Measurements from ENCODE around the gene PPP1R7. TPM values are rescaled to one million over a fixed set of nuclear protein-coding genes. Genes with fewer than 3 reads are reported as not detected.

The PPP1R7 gene
- total and polyA plus RNA-seq, 7 donors: 44.0 to 108 (median 72.5) TPM

DNA sequence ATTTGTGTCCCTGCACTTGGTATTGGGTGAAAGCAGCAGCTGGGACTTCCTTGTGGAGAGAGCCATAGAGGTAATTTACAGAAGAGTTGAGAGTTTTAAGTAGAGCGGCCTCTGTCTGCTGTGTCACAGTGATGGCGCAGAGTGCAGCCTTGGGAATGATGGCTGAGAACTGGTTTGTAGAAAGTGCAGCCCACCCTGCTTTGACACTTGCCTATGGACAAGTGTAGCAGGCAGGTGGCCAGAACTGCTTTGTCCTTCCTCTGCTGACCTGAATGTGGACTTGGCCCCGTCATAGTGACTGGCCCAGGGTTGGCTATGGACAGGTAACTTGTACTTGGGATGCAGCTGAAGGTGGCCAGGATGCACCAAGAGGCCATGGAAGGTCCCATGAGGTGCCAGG, 31.9 kb downstream of the PPP1R7 start:
- H3K27me3 ChIP-seq (ENCODE audit: insufficient read depth in 3 of 3, low read length in 2 of 3): no peaks in the 10 kb centered on the region
- TF ChIP-seq, protein P1, sequence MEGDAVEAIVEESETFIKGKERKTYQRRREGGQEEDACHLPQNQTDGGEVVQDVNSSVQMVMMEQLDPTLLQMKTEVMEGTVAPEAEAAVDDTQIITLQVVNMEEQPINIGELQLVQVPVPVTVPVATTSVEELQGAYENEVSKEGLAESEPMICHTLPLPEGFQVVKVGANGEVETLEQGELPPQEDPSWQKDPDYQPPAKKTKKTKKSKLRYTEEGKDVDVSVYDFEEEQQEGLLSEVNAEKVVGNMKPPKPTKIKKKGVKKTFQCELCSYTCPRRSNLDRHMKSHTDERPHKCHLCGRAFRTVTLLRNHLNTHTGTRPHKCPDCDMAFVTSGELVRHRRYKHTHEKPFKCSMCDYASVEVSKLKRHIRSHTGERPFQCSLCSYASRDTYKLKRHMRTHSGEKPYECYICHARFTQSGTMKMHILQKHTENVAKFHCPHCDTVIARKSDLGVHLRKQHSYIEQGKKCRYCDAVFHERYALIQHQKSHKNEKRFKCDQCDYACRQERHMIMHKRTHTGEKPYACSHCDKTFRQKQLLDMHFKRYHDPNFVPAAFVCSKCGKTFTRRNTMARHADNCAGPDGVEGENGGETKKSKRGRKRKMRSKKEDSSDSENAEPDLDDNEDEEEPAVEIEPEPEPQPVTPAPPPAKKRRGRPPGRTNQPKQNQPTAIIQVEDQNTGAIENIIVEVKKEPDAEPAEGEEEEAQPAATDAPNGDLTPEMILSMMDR (IDR thresholded peaks at IDR 0.05): no peak
- H3K36me3 ChIP-seq (ENCODE audit: insufficient read depth in 1 of 2, low read depth in 1 of 2): peaks cover 0 to 40% of the 10 kb centered on the region in 2 donors
- 94 to 99% (median 98%) methylated on average over 3 of the region's 3 CpGs for WGBS, 3 donors
- no peaks in the 10 kb centered on the region for H3K4me1 ChIP-seq
- no peaks in the 10 kb centered on the region for H3K9me3 ChIP-seq
- intact Hi-C loops (cut with DNase I): no loop called here
- no peak overlapping the region for H3K4me3 ChIP-seq
- no peak overlapping the region for H3K27ac ChIP-seq
- DNase-seq (no peak), ATAC-seq (no peak)

DNA sequence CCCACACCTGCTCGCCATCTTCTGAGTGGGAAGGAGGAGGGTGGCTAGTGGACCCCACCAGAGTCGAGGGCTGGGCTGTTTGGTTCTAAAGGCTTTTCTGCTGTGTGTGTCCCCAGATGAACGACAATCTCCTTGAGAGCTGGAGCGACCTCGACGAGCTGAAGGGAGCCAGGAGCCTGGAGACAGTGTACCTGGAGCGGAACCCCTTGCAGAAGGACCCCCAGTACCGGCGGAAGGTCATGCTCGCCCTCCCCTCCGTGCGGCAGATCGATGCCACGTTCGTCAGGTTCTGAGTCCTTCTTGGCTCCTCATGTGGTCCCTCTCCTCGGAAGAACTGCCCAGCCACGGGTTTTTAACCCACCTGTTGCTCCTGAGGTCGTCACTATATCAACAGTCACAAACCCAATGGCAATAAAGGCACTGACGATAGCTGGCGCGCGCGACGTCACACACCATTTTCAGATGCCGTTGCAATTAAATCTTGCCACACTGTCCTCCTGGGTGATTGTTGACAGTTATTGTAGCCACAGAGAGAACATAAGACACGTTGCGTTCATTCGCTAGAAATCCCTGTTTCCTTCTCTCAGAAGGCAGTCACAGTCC, 32.4 kb downstream of the PPP1R7 start:
- H3K27me3 ChIP-seq (ENCODE audit: insufficient read depth in 3 of 3, low read length in 2 of 3): no peaks in the 10 kb centered on the region
- intact Hi-C loops (cut with DNase I): no loop called here
- ATAC-seq: no peak
- H3K4me3 ChIP-seq: no peak overlapping the region
- DNase-seq: no peak
- peaks cover 0 to 38% of the 10 kb centered on the region in 2 donors for H3K36me3 ChIP-seq (ENCODE audit: insufficient read depth in 1 of 2, low read depth in 1 of 2)
- no peak overlapping the region for H3K27ac ChIP-seq
- TF ChIP-seq, protein P1 (IDR thresholded peaks at IDR 0.05): no peak
- 88 to 90% (median 90%) methylated on average over 28 of the region's 28 CpGs for WGBS, 3 donors
- H3K9me3 ChIP-seq: no peaks in the 10 kb centered on the region
- no peaks in the 10 kb centered on the region for H3K4me1 ChIP-seq

DNA sequence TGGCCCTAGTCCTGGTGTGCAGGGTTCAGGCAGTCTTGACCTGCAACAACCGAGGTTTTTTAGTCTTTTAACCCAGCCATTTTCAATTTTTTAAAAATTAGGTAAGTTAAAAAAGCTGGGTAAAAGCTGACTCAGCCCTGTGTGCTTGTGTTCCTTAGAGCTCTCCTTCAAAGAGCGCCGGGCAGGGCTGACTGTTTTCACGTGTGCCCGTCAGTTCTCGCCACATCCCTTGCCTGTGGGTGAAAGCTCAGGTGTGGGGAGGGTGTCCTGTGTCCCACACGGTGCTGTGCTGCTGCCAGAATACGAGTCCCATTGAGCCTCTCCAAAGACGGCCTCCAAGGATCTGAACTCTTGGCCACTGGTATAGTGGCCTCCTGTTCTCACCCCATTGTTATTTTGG, 33.0 kb downstream of the PPP1R7 start:
- TF ChIP-seq, protein P1 (IDR thresholded peaks at IDR 0.05): no peak
- Histone ChIP-seq H3K4me3 (no peak overlapping the region), H3K27me3 (ENCODE audit: insufficient read depth in 3 of 3, low read length in 2 of 3) (no peaks in the 10 kb centered on the region), H3K4me1 (no peaks in the 10 kb centered on the region), H3K27ac (no peak overlapping the region), H3K9me3 (no peaks in the 10 kb centered on the region), H3K36me3 (ENCODE audit: insufficient read depth in 1 of 2, low read depth in 1 of 2) (peaks cover 0 to 32% of the 10 kb centered on the region in 2 donors)
- no peak for ATAC-seq
- WGBS, 3 donors: 86 to 95% (median 91%) methylated on average over 9 of the region's 9 CpGs
- no peak for DNase-seq
- intact Hi-C loops (cut with DNase I): no loop called here

DNA sequence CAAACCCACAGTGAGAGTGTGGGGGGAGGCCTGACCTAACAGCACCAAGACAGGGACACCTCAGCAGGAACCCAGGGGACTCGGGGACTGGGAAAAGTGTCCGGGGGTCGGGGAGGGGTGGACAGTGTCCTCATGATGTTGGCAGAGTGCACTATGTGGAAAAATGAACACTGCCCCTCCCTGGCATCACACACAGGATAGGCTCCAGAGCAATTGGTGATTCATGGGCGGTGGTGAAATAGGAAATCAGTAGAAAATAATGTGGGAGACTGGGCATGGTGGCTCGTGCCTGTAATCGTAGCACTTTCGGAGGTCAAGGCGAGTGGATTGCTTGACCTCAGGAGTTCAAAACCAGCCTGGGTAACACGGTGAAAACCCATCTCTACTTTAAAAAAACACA, 34.6 kb downstream of the PPP1R7 start:
- peaks cover 0 to 18% of the 10 kb centered on the region in 2 donors for H3K36me3 ChIP-seq (ENCODE audit: insufficient read depth in 1 of 2, low read depth in 1 of 2)
- no peak overlapping the region for H3K4me3 ChIP-seq
- WGBS, 3 donors: 64 to 75% (median 70%) methylated on average over 9 of the region's 9 CpGs
- intact Hi-C loops (cut with DNase I): no loop called here
- TF ChIP-seq, protein P1 (IDR thresholded peaks at IDR 0.05): no peak
- no peaks in the 10 kb centered on the region for H3K4me1 ChIP-seq
- H3K27me3 ChIP-seq (ENCODE audit: insufficient read depth in 3 of 3, low read length in 2 of 3): no peaks in the 10 kb centered on the region
- H3K27ac ChIP-seq: no peak overlapping the region
- H3K9me3 ChIP-seq: no peaks in the 10 kb centered on the region
- DNase-seq (no peak), ATAC-seq (no peak)

DNA sequence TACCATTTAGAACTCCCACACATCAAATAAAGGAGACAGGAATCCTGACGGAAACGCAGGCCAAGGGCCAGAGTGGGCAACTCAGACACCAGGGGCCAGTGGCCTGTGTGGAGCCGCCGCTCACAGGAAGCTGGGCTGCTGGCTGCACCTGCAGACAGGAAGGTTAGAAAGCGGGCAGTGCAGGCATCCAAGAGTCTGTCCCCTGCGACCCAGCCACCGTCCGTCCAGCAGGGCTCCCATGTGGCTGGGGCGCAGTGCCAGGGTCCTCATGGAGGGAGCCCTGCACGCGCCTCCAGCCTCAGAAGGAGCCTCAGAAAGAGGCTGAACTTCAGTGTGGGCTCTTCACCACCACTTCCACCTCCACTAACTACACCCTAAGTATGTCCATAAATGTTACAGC, 35.7 kb downstream of the PPP1R7 start:
- Histone ChIP-seq H3K4me3 (no peak overlapping the region), H3K27me3 (ENCODE audit: insufficient read depth in 3 of 3, low read length in 2 of 3) (no peaks in the 10 kb centered on the region), H3K36me3 (ENCODE audit: insufficient read depth in 1 of 2, low read depth in 1 of 2) (peaks cover 0 to 15% of the 10 kb centered on the region in 2 donors), H3K27ac (no peak overlapping the region), H3K4me1 (no peaks in the 10 kb centered on the region), H3K9me3 (no peaks in the 10 kb centered on the region)
- no peak for ATAC-seq
- WGBS, 3 donors: 48 to 53% (median 50%) methylated on average over 11 of the region's 11 CpGs
- intact Hi-C loops (cut with DNase I): no loop called here
- DNase-seq: no peak
- TF ChIP-seq, protein P1 (IDR thresholded peaks at IDR 0.05): no peak

Data from psoas muscle (tissue), 8 donors.